Endothelial cell of umbilical vein (primary cell): Measurements from ENCODE around the gene EML1.

Experiments used
- CTCF ChIP-seq, 2 donors: IDR thresholded peaks; 1 replicate in 1 of 2; 2 replicates in 1 of 2; pipeline ENCODE4 v1.5.1; 2011; ENCODE audit warnings: low read length in 2 of 2, mild to moderate bottlenecking in 2 of 2, moderate library complexity in 2 of 2, control low read depth in 1 of 2, inconsistent platforms in 1 of 2, low read depth in 1 of 2; ENCODE audit not compliant: insufficient read depth in 1 of 2; ENCODE audit errors: extremely low read depth in 1 of 2
- FOS ChIP-seq: IDR thresholded peaks from 2 replicates; pipeline ENCODE4 v1.6.1; 2011; ENCODE audit warnings: mild to moderate bottlenecking, low read length, moderate library complexity, borderline replicate concordance; ENCODE audit not compliant: insufficient read depth
- POLR2A ChIP-seq: IDR thresholded peaks from 2 replicates; pipeline ENCODE4 v1.6.1; 2012; ENCODE audit warnings: low read depth, mild to moderate bottlenecking, control low read depth, low read length

GRCh38 chr14:99803106-99803775, 10.0 kb downstream of the EML1 start:
- no peak for TF ChIP-seq CTCF (IDR thresholded peaks at IDR 0.05; ENCODE audit: extremely low read depth in 1 of 2, insufficient read depth in 1 of 2, low read depth in 1 of 2, low read length in 2 of 2)
- no peak for TF ChIP-seq FOS
- TF ChIP-seq POLR2A: no peak
